ENCODE results near the gene SRGAP1. TPM values are rescaled to one million over a fixed set of nuclear protein-coding genes. Genes with fewer than 3 reads are reported as not detected.

Gene SRGAP1
- total and polyA plus RNA-seq, 2 of the 13 experiments (the other 11 are each of a cell fraction or from before 2014, with no cell fraction given): 1.6 to 3.4 TPM

DNA sequence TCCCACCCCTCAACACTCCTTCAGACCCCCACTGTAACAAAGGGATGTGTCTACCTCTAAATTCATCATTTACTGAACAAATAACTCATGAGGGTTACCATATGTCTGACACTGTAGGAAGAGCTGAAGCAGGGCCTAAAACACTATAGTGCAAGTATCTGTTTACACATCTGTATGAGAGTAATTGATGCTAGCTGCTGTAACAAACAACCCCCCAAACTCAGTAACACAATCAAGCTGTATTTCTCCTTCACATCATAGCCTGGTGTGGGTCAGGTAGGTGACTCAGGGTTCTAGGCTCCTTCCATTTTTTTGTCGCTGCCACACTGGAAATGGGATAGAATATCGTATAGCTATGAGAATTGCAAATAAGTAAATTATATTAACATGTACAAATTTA is 312.6 kb downstream of the SRGAP1 start:
- DNase-seq (ENCODE audit: low spot score) (no peak), FAIRE-seq (no peak), ATAC-seq (no peak)
- intact Hi-C loops (cut with micrococcal nuclease; ENCODE audit: unreplicated experiment): no loop called here
- Histone ChIP-seq H3K9ac (ENCODE audit: insufficient read depth, low read depth, low read length) (no peak overlapping the region), H4K20me1 (ENCODE audit: insufficient read depth, low read length) (no peaks in the 10 kb centered on the region), H3K4me3 (replicated peaks in 1 of 3; ENCODE audit: insufficient read depth in 1 of 3, low read depth in 2 of 3, low read length in 3 of 3) (no peak overlapping the region), H3K4me1 (ENCODE audit: insufficient read depth, low read length) (no peaks in the 10 kb centered on the region), H3K9me3 (ENCODE audit: low read length) (no peaks in the 10 kb centered on the region), H3K36me3 (replicated peaks in 1 of 2; ENCODE audit: control insufficient read depth in 1 of 2, insufficient read depth in 2 of 2, low read length in 2 of 2) (no peaks in the 10 kb centered on the region), H3K27ac (ENCODE audit: extremely low read length, insufficient read depth, low read length) (no peak overlapping the region), H3K4me2 (ENCODE audit: low read depth, low read length) (no peak overlapping the region), H3K79me2 (ENCODE audit: insufficient read depth, low read length) (no peaks in the 10 kb centered on the region), H2AFZ (ENCODE audit: low read length) (no peak overlapping the region), H3K27me3 (ENCODE audit: control insufficient read depth in 1 of 2, insufficient read depth in 2 of 2, low read length in 2 of 2) (no peaks in the 10 kb centered on the region)
- BruUV-seq (replicated peaks): no TSS peak
- 73% methylated on average over 2 of the region's 2 CpGs for WGBS (ENCODE audit: low lambda C conversion rate)
- POLR2A ChIA-PET: no interaction called here
- CTCF ChIA-PET (ENCODE audit: low intra/inter-chr PET ratio, low total read pairs): no interaction called here
- TF ChIP-seq ZSCAN20 (CRISPR knock-in tag; IDR thresholded peaks at IDR 0.05; ENCODE audit: borderline replicate concordance): no peak
- peak; percentile 93 for TF ChIP-seq ZNF12 (CRISPR knock-in tag; IDR thresholded peaks at IDR 0.05)
- no peak for TF ChIP-seq ZFX (CRISPR knock-in tag; IDR thresholded peaks at IDR 0.05; ENCODE audit: low read depth)
- TF ChIP-seq PHF21A (CRISPR knock-in tag; IDR thresholded peaks at IDR 0.05): no peak
- in situ Hi-C loops (cut with HindIII; ENCODE audit: extremely low pct_ligation_motif_present, low pct_unique_long_range_greater_than_20kb): no loop called here

DNA sequence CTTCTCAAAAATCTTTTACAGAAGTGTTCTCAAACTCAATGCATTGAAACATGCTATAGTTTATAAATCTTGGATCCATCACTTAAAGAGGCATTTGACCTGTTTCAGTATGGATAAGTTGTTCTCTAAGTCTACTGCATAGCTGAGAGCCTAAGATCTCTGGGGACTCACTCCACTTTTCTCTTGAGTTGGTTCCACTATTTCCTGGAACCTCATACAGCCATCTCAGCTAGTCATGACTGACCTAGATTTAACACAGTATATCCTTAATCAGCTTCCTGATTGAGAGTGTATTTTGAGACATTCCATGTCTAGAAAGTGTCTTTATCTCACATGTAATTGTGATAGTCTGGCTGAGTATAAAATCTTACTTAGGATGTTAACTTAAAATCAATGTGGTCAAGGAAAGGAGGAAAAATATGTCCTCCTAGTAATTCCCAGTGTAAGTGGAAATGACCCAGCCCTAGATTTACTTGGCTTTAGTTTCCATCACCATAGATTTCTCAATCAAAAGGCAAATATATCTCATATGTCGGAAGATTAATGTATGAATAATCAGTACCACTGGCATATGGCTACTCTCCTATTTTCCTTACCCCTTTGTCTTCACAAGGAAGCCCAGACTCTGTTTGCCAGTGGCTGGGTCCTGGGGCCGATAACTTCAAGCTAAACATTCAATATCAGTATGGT is 315.7 kb downstream of the SRGAP1 start:
- in situ Hi-C loops (cut with HindIII; ENCODE audit: extremely low pct_ligation_motif_present, low pct_unique_long_range_greater_than_20kb): no loop called here
- Histone ChIP-seq H3K9ac (ENCODE audit: insufficient read depth, low read depth, low read length) (no peak overlapping the region), H2AFZ (ENCODE audit: low read length) (no peak overlapping the region), H4K20me1 (ENCODE audit: insufficient read depth, low read length) (no peaks in the 10 kb centered on the region), H3K79me2 (ENCODE audit: insufficient read depth, low read length) (no peaks in the 10 kb centered on the region), H3K4me1 (ENCODE audit: insufficient read depth, low read length) (no peaks in the 10 kb centered on the region), H3K4me2 (ENCODE audit: low read depth, low read length) (no peak overlapping the region), H3K4me3 (replicated peaks in 1 of 3; ENCODE audit: insufficient read depth in 1 of 3, low read depth in 2 of 3, low read length in 3 of 3) (no peak overlapping the region), H3K9me3 (ENCODE audit: low read length) (no peaks in the 10 kb centered on the region), H3K27ac (ENCODE audit: extremely low read length, insufficient read depth, low read length) (no peak overlapping the region), H3K36me3 (replicated peaks in 1 of 2; ENCODE audit: control insufficient read depth in 1 of 2, insufficient read depth in 2 of 2, low read length in 2 of 2) (no peaks in the 10 kb centered on the region), H3K27me3 (ENCODE audit: control insufficient read depth in 1 of 2, insufficient read depth in 2 of 2, low read length in 2 of 2) (no peaks in the 10 kb centered on the region)
- DNase-seq (ENCODE audit: low spot score) (no peak), ATAC-seq (no peak), FAIRE-seq (no peak)
- POLR2A ChIA-PET: no interaction called here
- 60% methylated on average over 2 of the region's 2 CpGs for WGBS (ENCODE audit: low lambda C conversion rate)
- no TSS peak for BruUV-seq (replicated peaks)
- intact Hi-C loops (cut with micrococcal nuclease; ENCODE audit: unreplicated experiment): no loop called here
- CTCF ChIA-PET (ENCODE audit: low intra/inter-chr PET ratio, low total read pairs): no interaction called here
- TF ChIP-seq U2AF1 (optimal IDR thresholded peaks at IDR 0.05; ENCODE audit: low read depth, low read length) (no peak), ZNF274 (CRISPR knock-in tag; IDR thresholded peaks at IDR 0.05) (no peak), FOXK2 (IDR thresholded peaks at IDR 0.05) (no peak), MEIS2 (CRISPR knock-in tag; IDR thresholded peaks at IDR 0.05) (no peak), ZBTB7B (CRISPR knock-in tag; IDR thresholded peaks at IDR 0.05) (no peak), ZNF777 (CRISPR knock-in tag; IDR thresholded peaks at IDR 0.05) (no peak), ZNF747 (CRISPR knock-in tag; IDR thresholded peaks at IDR 0.05; ENCODE audit: borderline replicate concordance) (no peak), CENPX (CRISPR knock-in tag; IDR thresholded peaks at IDR 0.05) (no peak), ZNF615 (CRISPR knock-in tag; IDR thresholded peaks at IDR 0.05; ENCODE audit: borderline replicate concordance) (no peak), ZNF234 (CRISPR knock-in tag; conservative IDR thresholded peaks at IDR 0.05) (no peak), SIX1 (CRISPR knock-in tag; IDR thresholded peaks at IDR 0.05; ENCODE audit: borderline replicate concordance) (no peak), ZNF557 (CRISPR knock-in tag; IDR thresholded peaks at IDR 0.05) (no peak)
- TF ChIP-seq, protein P1, sequence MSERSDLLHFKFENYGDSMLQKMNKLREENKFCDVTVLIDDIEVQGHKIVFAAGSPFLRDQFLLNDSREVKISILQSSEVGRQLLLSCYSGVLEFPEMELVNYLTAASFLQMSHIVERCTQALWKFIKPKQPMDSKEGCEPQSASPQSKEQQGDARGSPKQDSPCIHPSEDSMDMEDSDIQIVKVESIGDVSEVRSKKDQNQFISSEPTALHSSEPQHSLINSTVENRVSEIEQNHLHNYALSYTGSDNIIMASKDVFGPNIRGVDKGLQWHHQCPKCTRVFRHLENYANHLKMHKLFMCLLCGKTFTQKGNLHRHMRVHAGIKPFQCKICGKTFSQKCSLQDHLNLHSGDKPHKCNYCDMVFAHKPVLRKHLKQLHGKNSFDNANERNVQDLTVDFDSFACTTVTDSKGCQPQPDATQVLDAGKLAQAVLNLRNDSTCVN (CRISPR knock-in tag; IDR thresholded peaks at IDR 0.05; ENCODE audit: borderline replicate concordance): no peak
